Sigmoid colon (tissue), 4 donors: ENCODE results near the gene TTC33.

Experiments used
- CTCF ChIP-seq, 4 experiments: fragments of 450-650 bp in 3 of 4; fragments of 200-600 bp in 1 of 4; IDR thresholded peaks; one replicate each; pipeline ENCODE4 v1.5.1; 2016 to 2019; ENCODE audit warnings: antibody characterized with exemption in 4 of 4, mild to moderate bottlenecking in 3 of 4, moderate library complexity in 2 of 4
- EP300 ChIP-seq, 4 donors: sonication (generic); formaldehyde crosslinking; IDR thresholded peaks; one replicate each; pipeline ENCODE4 v1.6.1; 2017; ENCODE audit warnings: antibody characterized with exemption in 4 of 4

GRCh38 chr5:40654377-40654991, 101.3 kb downstream of the TTC33 start:
- no peak for TF ChIP-seq EP300 (IDR thresholded peaks at IDR 0.05)
- TF ChIP-seq CTCF (IDR thresholded peaks at IDR 0.05): no peak
